BJ (cell line): ENCODE results near the gene CALY. TPM values are rescaled to one million over a fixed set of nuclear protein-coding genes. Genes with fewer than 3 reads are reported as not detected.

Source experiments
- CTCF ChIA-PET: fragments of 350-600 bp; formaldehyde crosslinking; extraction: SDS; loops from one replicate; lab custom pipeline; 2021; ENCODE audit warnings: antibody characterized with exemption, inconsistent platforms; lab: Yijun Ruan, JAX
- POLR2A ChIA-PET: fragments of 300-600 bp; sonication (Branson Sonifier 250); formaldehyde crosslinking; extraction: SDS; loops from one replicate; lab custom pipeline; 2021; ENCODE audit warnings: antibody characterized with exemption; lab: Charles Lee
- DNase-seq: peaks from one replicate; pipeline ENCODE4 v3.0.0-alpha.2; 2011; ENCODE audit warnings: low read depth
- H3K27me3 ChIP-seq: 2 replicates; pipeline ENCODE4 v1.6.0; 2011; ENCODE audit warnings: low read length; ENCODE audit not compliant: control insufficient read depth, insufficient read depth
- H3K36me3 ChIP-seq: 2 replicates; pipeline ENCODE4 v1.5.1; 2011; ENCODE audit warnings: low read length; ENCODE audit not compliant: control insufficient read depth, insufficient read depth
- H3K4me3 ChIP-seq: 2 replicates; pipeline ENCODE4 v1.5.1; 2011; ENCODE audit warnings: low read depth, mild to moderate bottlenecking, control low read depth, low read length
- polyA plus RNA-seq: library from polyadenylated mRNA; depleted of rRNA; stranded (reverse); fragments of >200 nt; gene quantifications from 2 replicates; pipeline ENCODE4 v1.2.3, GENCODE V29; 2011
- TF ChIP-seq, protein P1 (sequence below): IDR thresholded peaks from 2 replicates; pipeline ENCODE4 v1.5.1; 2011; ENCODE audit warnings: low read depth, mild to moderate bottlenecking, control low read depth, inconsistent platforms, low read length, moderate library complexity; ENCODE audit not compliant: insufficient read depth

CALY gene
- polyA plus RNA-seq, 1 experiment = 0.91 TPM

DNA sequence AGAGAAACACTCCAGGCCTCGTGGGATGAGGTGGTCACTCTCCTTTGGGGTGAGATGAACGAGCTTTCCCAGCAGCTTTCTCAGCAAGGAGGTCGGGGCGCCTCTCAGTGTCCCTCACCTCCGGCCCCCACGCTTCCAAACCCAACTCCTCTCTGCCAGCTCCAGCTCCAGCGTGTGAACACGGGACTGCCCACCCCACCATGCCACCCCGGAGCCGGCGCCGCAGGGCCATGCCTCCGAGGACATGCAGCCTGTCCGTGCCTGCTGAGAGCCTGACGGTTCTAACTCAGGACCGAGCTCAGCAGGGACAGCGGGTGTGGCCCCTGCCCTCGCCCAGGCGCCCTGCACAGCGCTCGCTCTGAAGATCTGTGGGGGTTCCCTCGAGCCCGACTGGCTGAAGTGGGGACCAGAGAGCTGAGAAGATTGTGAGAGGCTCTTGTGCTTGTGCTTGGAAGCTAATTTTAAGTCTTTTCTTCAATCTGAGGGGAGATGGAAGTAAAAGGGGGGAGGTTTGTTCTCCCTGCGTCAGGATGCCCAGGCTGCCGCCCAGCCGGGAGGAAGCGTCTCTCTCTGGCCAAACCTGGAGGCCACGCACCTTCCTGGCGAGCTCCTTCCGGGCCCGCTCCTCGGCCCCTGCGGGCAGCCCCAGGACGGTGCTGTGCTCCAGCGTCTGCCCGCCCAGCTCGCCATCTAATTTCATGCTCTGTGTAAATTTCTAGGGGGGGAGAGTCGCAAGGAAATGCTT is 54.9 kb downstream of the CALY start:
- Histone ChIP-seq H3K4me3 (no peak overlapping the region), H3K27me3 (no peaks in the 10 kb centered on the region), H3K36me3 (peaks cover 49% of the 10 kb centered on the region)
- no peak for DNase-seq
- CTCF ChIA-PET = interaction anchor here (1.1 kb wide), 1 partner anchor 26 kb away, joined by 3 read pairs; no protein-coding TSS in a partner anchor
- TF ChIP-seq, protein P1, sequence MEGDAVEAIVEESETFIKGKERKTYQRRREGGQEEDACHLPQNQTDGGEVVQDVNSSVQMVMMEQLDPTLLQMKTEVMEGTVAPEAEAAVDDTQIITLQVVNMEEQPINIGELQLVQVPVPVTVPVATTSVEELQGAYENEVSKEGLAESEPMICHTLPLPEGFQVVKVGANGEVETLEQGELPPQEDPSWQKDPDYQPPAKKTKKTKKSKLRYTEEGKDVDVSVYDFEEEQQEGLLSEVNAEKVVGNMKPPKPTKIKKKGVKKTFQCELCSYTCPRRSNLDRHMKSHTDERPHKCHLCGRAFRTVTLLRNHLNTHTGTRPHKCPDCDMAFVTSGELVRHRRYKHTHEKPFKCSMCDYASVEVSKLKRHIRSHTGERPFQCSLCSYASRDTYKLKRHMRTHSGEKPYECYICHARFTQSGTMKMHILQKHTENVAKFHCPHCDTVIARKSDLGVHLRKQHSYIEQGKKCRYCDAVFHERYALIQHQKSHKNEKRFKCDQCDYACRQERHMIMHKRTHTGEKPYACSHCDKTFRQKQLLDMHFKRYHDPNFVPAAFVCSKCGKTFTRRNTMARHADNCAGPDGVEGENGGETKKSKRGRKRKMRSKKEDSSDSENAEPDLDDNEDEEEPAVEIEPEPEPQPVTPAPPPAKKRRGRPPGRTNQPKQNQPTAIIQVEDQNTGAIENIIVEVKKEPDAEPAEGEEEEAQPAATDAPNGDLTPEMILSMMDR = no peak
- POLR2A ChIA-PET = no interaction called here

DNA sequence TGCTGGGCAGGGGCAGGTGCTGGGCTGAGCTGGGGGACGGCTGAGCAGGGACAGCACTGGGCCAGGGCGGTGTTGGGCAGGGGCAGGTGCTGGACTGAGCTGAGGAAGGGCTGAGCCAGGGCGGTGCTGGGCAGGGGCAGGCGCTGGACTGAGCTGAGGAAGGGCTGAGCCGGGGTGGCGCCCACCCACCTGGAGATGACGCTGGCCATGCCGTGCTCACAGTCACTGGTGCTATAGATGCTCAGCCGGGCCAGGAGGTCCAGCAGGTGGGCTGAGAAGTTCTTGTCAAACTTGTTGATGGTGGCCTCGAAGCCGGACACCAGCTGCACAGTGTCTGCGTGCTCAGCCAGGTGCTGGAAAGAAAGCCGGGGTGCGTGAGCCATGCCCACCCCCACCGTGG is 55.6 kb downstream of the CALY start:
- TF ChIP-seq, protein P1 = no peak
- Histone ChIP-seq H3K4me3 (no peak overlapping the region), H3K36me3 (peaks cover 46% of the 10 kb centered on the region), H3K27me3 (no peaks in the 10 kb centered on the region)
- POLR2A ChIA-PET = no interaction called here
- CTCF ChIA-PET = interaction anchor here (1.8 kb wide), 1 partner anchor 27 kb away, joined by 6 read pairs; no protein-coding TSS in a partner anchor
- no peak for DNase-seq

DNA sequence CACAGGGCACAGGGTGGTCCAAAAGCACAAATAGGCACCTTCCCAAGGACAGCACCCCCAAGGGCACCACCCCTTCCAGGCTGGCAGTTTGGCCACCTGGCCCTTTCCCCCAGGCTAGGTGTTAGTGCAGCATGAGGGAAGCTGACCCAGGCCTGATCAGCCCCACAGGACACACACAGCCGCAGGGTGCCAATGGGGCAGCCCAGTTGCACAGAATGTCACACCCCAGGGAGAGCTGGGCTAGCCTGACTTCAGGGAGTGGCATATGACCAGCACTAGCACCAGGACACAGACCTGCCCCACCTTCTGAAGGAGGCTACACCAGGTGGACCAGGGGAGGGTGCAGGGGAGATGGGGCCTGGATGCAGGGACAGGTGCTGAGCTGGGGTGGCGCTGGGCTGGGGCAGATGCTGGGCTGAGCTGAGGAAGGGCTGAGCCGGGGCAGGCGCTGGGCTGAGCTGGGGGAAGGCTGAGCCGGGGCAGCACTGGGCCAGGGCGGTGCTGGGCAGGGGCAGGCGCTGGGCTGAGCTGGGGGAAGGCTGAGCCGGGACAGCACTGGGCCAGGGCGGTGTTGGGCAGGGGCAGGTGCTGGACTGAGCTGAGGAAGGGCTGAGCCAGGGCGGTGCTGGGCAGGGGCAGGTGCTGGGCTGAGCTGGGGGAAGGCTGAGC is 56.2 kb downstream of the CALY start:
- Histone ChIP-seq H3K4me3 (no peak overlapping the region), H3K27me3 (no peaks in the 10 kb centered on the region), H3K36me3 (peaks cover 45% of the 10 kb centered on the region)
- ChIA-PET CTCF (interaction anchor here (1.8 kb wide), 1 partner anchor 27 kb away, joined by 6 read pairs; no protein-coding TSS in a partner anchor), POLR2A (no interaction called here)
- DNase-seq = no peak
- TF ChIP-seq, protein P1 = no peak

DNA sequence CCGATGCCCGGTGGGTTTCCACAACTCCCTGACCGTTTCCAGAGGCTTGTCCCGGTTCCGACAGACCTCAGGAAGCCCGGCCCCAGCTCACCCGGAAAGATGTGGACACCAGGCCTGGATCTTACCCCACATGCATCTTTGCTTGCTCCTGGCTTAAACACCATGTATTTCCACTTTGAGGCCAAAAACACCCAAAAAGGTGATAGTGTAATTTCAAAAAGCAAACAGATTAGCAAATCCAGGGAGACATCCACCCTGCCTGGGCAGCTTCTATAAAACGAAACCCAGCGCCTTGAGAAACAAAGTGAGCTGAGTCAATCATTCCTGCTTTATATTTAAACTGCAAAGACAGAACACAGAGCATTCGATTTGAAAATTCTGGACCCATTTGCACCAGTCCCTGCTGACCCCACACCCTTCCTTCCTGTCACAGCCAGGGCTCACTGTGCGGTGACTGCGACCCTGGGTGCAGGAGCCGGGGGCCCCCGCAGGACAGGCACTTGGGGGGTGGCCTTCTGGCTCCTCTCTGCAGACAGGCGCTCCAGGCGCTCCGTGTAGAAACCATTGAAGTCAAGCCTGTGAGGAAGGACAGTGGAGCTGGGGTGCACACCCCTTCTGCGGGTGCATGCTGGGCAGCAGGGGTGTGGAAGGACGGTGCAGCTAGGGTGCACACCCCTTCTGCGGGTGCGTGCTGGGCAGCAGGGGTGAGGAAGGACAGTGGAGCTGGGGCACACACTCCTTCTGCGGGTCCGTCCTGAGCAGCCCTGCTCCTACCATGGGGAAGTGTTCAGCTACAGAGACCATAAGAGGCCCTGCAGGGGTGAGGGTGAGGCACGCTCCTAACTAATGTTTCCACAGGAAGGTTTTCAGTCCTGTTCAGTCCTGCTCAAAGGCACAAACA is 57.1 kb downstream of the CALY start:
- ChIA-PET POLR2A (no interaction called here), CTCF (interaction anchor here (1.2 to 1.8 kb wide), 2 partner anchors 9 to 28 kb away, joined by 4 to 6 read pairs; no protein-coding TSS in a partner anchor)
- TF ChIP-seq, protein P1 = no peak
- no peak for DNase-seq
- H3K36me3 ChIP-seq = peaks cover 38% of the 10 kb centered on the region
- H3K4me3 ChIP-seq = no peak overlapping the region
- H3K27me3 ChIP-seq = no peaks in the 10 kb centered on the region
